ENCODE results near the gene AANAT. TPM values are rescaled to one million over a fixed set of nuclear protein-coding genes. Genes with fewer than 3 reads are reported as not detected.

AANAT gene
- total RNA-seq, 4 donors from 2014 or later, result not detected

DNA sequence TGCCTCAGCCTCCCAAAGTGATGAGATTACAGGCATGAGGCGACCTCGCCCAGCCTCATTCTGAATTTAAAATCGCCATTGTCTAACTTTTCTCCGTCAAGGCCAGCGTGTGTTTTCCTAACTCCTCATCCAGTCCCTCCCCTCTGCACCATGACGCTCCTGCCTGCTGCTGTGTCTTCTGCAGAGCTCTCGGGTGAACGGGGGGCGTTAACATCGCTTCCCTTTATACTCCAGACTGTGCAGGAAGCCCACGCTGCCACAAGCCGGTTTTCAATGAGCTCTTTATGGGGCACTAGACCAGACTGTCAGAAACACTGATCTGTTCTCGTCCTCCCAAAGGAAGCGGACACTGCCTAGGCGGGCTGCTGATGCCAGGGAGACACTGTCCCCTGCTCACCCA is 13.2 kb downstream of the AANAT start:
- Histone ChIP-seq H3K27ac (no peak overlapping the region), H3K4me3 (no peak overlapping the region), H3K9me3 (no peaks in the 10 kb centered on the region), H3K4me1 (no peaks in the 10 kb centered on the region), H3K36me3 (no peaks in the 10 kb centered on the region), H3K27me3 (no peaks in the 10 kb centered on the region)
- TF ChIP-seq, protein P1, sequence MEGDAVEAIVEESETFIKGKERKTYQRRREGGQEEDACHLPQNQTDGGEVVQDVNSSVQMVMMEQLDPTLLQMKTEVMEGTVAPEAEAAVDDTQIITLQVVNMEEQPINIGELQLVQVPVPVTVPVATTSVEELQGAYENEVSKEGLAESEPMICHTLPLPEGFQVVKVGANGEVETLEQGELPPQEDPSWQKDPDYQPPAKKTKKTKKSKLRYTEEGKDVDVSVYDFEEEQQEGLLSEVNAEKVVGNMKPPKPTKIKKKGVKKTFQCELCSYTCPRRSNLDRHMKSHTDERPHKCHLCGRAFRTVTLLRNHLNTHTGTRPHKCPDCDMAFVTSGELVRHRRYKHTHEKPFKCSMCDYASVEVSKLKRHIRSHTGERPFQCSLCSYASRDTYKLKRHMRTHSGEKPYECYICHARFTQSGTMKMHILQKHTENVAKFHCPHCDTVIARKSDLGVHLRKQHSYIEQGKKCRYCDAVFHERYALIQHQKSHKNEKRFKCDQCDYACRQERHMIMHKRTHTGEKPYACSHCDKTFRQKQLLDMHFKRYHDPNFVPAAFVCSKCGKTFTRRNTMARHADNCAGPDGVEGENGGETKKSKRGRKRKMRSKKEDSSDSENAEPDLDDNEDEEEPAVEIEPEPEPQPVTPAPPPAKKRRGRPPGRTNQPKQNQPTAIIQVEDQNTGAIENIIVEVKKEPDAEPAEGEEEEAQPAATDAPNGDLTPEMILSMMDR (IDR thresholded peaks at IDR 0.05), result no peak
- TF ChIP-seq POLR2A (IDR thresholded peaks at IDR 0.05), result no peak
- intact Hi-C loops (cut with DNase I; ENCODE audit: low total_unique reads), result no loop called here
- DNase-seq, result no peak

DNA sequence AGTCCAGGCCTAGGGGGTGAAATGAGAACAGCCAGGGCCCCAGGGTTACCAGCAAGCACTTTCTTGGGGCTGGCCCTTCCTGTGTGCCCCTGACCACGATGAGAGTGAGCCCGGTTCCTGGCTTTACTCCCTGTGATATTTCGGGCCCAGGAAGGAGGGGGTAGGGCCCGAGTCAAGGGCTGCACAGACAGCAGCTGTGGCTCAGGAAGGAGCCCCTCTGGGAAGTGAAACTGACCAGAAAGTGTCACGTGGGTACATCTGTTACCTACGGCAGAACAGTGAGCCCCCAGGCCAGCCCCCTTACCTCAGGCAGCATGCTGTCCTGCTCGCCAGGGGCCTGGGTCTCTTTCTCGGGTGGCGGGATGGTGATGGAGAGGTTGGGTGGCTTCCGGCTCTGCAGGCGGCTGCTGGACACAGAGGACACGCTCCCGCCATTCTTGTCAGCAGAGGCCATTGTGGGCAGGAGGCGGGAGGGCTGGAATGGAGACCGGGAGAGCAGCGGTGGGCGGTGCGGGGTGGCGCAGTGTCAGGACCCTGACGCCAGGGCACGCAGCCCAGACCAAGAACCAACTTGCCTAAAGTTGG is 13.8 kb downstream of the AANAT start:
- Histone ChIP-seq H3K9me3 (no peaks in the 10 kb centered on the region), H3K4me1 (no peaks in the 10 kb centered on the region), H3K27ac (no peak overlapping the region), H3K27me3 (no peaks in the 10 kb centered on the region), H3K4me3 (no peak overlapping the region), H3K36me3 (no peaks in the 10 kb centered on the region)
- no peak for DNase-seq
- intact Hi-C loops (cut with DNase I; ENCODE audit: low total_unique reads), result no loop called here
- TF ChIP-seq, protein P1 (IDR thresholded peaks at IDR 0.05), result no peak
- no peak for TF ChIP-seq POLR2A (IDR thresholded peaks at IDR 0.05)

DNA sequence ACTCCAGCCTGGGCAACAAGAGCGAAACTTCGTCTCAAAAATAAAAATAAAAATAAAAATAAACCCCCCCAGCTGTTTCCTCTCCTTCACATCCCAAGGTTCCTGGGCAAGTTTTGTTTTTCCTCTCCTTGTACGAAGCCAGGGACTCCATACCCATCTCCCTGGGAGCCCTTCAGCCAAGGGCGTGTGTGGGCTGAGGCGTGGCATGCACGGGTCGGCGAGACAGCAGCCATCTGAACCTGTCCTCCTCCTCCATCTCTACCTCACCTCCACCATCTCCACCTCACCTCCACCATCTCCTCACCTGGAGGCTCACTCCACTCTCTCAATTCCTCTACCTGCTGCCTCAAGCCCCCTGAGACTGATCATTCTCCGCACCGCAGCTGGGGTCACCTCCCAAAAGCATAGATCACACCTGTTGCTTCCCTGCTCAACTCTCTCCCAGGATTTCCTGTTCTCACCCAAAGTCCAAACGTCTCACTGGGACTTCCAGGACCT is 16.9 kb downstream of the AANAT start:
- Histone ChIP-seq H3K27me3 (no peaks in the 10 kb centered on the region), H3K36me3 (no peaks in the 10 kb centered on the region), H3K4me1 (no peaks in the 10 kb centered on the region), H3K9me3 (no peaks in the 10 kb centered on the region), H3K4me3 (no peak overlapping the region), H3K27ac (no peak overlapping the region)
- intact Hi-C loops (cut with DNase I; ENCODE audit: low total_unique reads), result no loop called here
- DNase-seq, result no peak
- no peak for TF ChIP-seq POLR2A (IDR thresholded peaks at IDR 0.05)
- TF ChIP-seq, protein P1 (IDR thresholded peaks at IDR 0.05), result no peak

DNA sequence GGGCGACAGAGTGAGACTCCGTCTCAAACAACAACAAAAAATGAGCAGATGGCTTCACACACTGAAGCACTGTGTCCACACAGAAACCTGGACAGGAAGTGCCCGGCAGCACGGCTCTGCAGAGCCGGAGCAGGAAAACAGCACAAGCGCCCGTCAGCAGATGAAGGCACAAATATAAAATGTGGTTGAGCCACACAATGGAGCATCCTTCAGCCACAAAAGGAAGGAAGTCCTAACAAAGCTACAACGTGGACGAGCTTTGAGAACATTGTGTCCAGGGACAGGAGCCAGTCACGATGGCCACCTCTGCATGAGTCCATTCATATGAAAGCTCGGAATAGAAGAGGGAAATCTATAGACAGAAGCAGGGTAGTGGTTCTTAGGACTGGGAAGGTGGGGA is 18.2 kb downstream of the AANAT start:
- Histone ChIP-seq H3K9me3 (no peaks in the 10 kb centered on the region), H3K27me3 (no peaks in the 10 kb centered on the region), H3K27ac (peak overlapping the region in 1 of 2 donors; percentile 21), H3K36me3 (no peaks in the 10 kb centered on the region), H3K4me3 (no peak overlapping the region), H3K4me1 (no peaks in the 10 kb centered on the region)
- TF ChIP-seq POLR2A (IDR thresholded peaks at IDR 0.05), result no peak
- TF ChIP-seq, protein P1 (IDR thresholded peaks at IDR 0.05), result no peak
- intact Hi-C loops (cut with DNase I; ENCODE audit: low total_unique reads), result no loop called here
- no peak for DNase-seq

DNA sequence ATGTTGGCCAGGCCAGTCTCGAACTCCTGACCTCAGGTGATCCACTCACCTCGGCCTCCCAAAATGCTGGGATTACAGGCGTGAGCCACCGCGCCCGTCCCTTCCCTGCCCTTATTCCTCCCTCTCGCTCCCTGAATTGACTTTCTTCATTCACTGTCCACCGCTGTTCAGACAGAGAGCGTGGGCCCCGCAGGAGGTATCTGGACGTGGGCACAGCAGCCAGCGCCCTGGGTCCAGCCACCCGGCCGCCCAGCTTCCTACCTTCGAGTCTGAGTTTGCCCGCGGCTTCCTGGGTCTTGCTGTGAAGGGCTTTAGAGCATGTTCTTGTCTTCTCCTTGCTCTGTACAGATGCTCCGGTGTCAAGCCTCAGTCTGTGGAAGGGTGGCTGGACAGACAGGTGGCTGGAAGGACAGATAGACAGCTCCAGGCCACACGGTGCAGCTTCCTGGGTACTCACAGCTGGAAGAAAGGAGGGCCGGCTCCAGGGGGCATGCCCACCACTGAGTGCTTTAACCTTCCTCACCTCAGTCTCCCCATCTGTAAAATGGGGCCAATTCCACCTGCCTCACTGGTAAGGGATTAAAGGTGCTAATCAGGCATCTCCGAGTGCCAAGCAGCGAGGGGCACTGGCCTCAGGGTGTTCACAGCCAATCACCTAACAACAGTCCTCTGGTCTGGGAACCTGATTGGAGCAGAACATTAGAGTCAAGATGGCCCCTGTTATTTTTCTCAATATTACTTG is 20.2 kb downstream of the AANAT start:
- no peak overlapping the region for H3K27ac ChIP-seq
- DNase-seq, result no peak
- no peak overlapping the region for H3K4me3 ChIP-seq
- H3K9me3 ChIP-seq, result no peaks in the 10 kb centered on the region
- no peaks in the 10 kb centered on the region for H3K27me3 ChIP-seq
- no peaks in the 10 kb centered on the region for H3K36me3 ChIP-seq
- H3K4me1 ChIP-seq, result no peaks in the 10 kb centered on the region
- intact Hi-C loops (cut with DNase I; ENCODE audit: low total_unique reads), result no loop called here
- TF ChIP-seq POLR2A (IDR thresholded peaks at IDR 0.05), result no peak
- TF ChIP-seq, protein P1 (IDR thresholded peaks at IDR 0.05), result no peak

Data from uterus (tissue), 4 donors.